Astrocyte (in vitro differentiated cells and primary cell): Measurements from ENCODE around the gene IFT80. TPM values are rescaled to one million over a fixed set of nuclear protein-coding genes. Genes with fewer than 3 reads are reported as not detected.

ENCODE experiments used
- DNase-seq: peaks from one replicate; pipeline ENCODE4 v3.0.0-alpha.2; 2010; ENCODE audit warnings: low read depth
- FAIRE-seq: peaks from 2 replicates; lab custom pipeline; 2011; peaks lifted over from hg19 to GRCh38; lab: Jason Lieb, UNC
- H2AFZ ChIP-seq: 2 replicates; pipeline ENCODE4 v1.6.0; 2012; ENCODE audit warnings: low read depth, low read length, inconsistent platforms
- H3K27ac ChIP-seq: 2 replicates; pipeline ENCODE4 v1.5.1; 2011; ENCODE audit warnings: low read depth, low read length, inconsistent platforms
- H3K27me3 ChIP-seq: 2 replicates; pipeline ENCODE4 v1.6.0; 2011; ENCODE audit warnings: low read length, inconsistent platforms; ENCODE audit not compliant: insufficient read depth
- H3K36me3 ChIP-seq: 2 replicates; pipeline ENCODE4 v1.5.1; 2011; ENCODE audit warnings: low read length, inconsistent platforms; ENCODE audit not compliant: insufficient read depth
- H3K4me1 ChIP-seq: 2 replicates; pipeline ENCODE4 v1.5.1; 2011; ENCODE audit warnings: low read length, inconsistent platforms; ENCODE audit not compliant: insufficient read depth
- H3K4me2 ChIP-seq: 2 replicates; pipeline ENCODE4 v1.6.0; 2012; ENCODE audit warnings: low read length, inconsistent platforms
- H3K4me3 ChIP-seq: 2 replicates; pipeline ENCODE4 v1.5.1; 2011; ENCODE audit warnings: low read depth, mild to moderate bottlenecking, low read length, inconsistent platforms; ENCODE audit not compliant: insufficient read depth
- H3K79me2 ChIP-seq: 2 replicates; pipeline ENCODE4 v1.6.0; 2012; ENCODE audit warnings: mild to moderate bottlenecking, low read length, inconsistent platforms; ENCODE audit not compliant: insufficient read depth
- H3K9ac ChIP-seq: 2 replicates; pipeline ENCODE4 v1.6.0; 2012; ENCODE audit warnings: mild to moderate bottlenecking, low read length, inconsistent platforms
- H3K9me3 ChIP-seq: 2 replicates; pipeline ENCODE4 v1.5.1; 2012; ENCODE audit warnings: low read depth, mild to moderate bottlenecking, low read length, inconsistent platforms; ENCODE audit not compliant: insufficient read depth
- H4K20me1 ChIP-seq: 2 replicates; pipeline ENCODE4 v1.6.0; 2012; ENCODE audit warnings: low read length, inconsistent platforms; ENCODE audit not compliant: insufficient read depth
- H3K27ac Mint-ChIP-seq: one replicate; pipeline ENCODE4 v1.8.0; 2021; ENCODE audit warnings: mild to moderate bottlenecking, mixed read lengths; ENCODE audit not compliant: unreplicated experiment
- H3K27me3 Mint-ChIP-seq: one replicate; pipeline ENCODE4 v1.8.0; 2021; ENCODE audit warnings: low read depth, mixed read lengths; ENCODE audit not compliant: unreplicated experiment
- H3K36me3 Mint-ChIP-seq: one replicate; pipeline ENCODE4 v1.8.0; 2021; ENCODE audit warnings: low read depth, mixed read lengths; ENCODE audit not compliant: unreplicated experiment
- H3K4me1 Mint-ChIP-seq: one replicate; pipeline ENCODE4 v1.8.0; 2021; ENCODE audit warnings: low read depth, mixed read lengths; ENCODE audit not compliant: unreplicated experiment
- H3K4me3 Mint-ChIP-seq: one replicate; pipeline ENCODE4 v1.8.0; 2021; ENCODE audit warnings: mild to moderate bottlenecking, moderate library complexity, mixed read lengths; ENCODE audit not compliant: unreplicated experiment
- H3K9me3 Mint-ChIP-seq: one replicate; pipeline ENCODE4 v1.8.0; 2021; ENCODE audit warnings: mild to moderate bottlenecking, mixed read lengths; ENCODE audit not compliant: unreplicated experiment
- CTCF ChIP-seq: IDR thresholded peaks from 2 replicates; pipeline ENCODE4 v1.5.1; 2011; ENCODE audit warnings: low read depth, mild to moderate bottlenecking, inconsistent platforms, low read length, moderate library complexity; ENCODE audit not compliant: insufficient read depth
- EZH2 ChIP-seq: IDR thresholded peaks from 2 replicates; pipeline ENCODE4 v1.6.1; 2012; ENCODE audit warnings: mild to moderate bottlenecking, low read length, inconsistent platforms; ENCODE audit not compliant: insufficient read depth
- total RNA-seq: library from RNA; stranded (reverse); gene quantifications from 2 replicates; pipeline ENCODE4 v1.2.1, GENCODE V29; 2021

Gene IFT80
- total RNA-seq, 1 donor from 2014 or later, result 27.3 TPM

GRCh38 chr3:160394009-160394392 is 5.0 kb downstream of the IFT80 start:
- Mint-ChIP-seq H3K27ac (no peak overlapping the region), H3K27me3 (no peaks in the 10 kb centered on the region), H3K9me3 (no peaks in the 10 kb centered on the region), H3K4me1 (peaks cover 5% of the 10 kb centered on the region), H3K4me3 (no peak overlapping the region), H3K36me3 (peaks cover 3% of the 10 kb centered on the region)
- H3K79me2 ChIP-seq, result peaks cover 63% of the 10 kb centered on the region
- no peak overlapping the region for H3K4me2 ChIP-seq
- DNase-seq, result no peak
- peaks cover 13% of the 10 kb centered on the region for H3K4me1 ChIP-seq
- no peak for TF ChIP-seq EZH2
- no peak for TF ChIP-seq CTCF
- no peak overlapping the region for H2AFZ ChIP-seq
- H4K20me1 ChIP-seq, result no peaks in the 10 kb centered on the region
- H3K4me3 ChIP-seq, result no peak overlapping the region
- no peak overlapping the region for H3K9ac ChIP-seq
- H3K27me3 ChIP-seq, result no peaks in the 10 kb centered on the region
- H3K27ac ChIP-seq, result no peak overlapping the region
- FAIRE-seq, result no peak
- H3K9me3 ChIP-seq, result no peaks in the 10 kb centered on the region
- no peaks in the 10 kb centered on the region for H3K36me3 ChIP-seq

GRCh38 chr3:160393346-160394008 is 5.5 kb downstream of the IFT80 start:
- H3K9me3 Mint-ChIP-seq, result no peaks in the 10 kb centered on the region
- H3K4me1 Mint-ChIP-seq, result peaks cover 5% of the 10 kb centered on the region
- peaks cover 3% of the 10 kb centered on the region for H3K36me3 Mint-ChIP-seq
- H3K27ac Mint-ChIP-seq, result no peak overlapping the region
- Histone ChIP-seq H4K20me1 (no peaks in the 10 kb centered on the region), H3K4me3 (no peak overlapping the region), H3K9me3 (no peaks in the 10 kb centered on the region), H3K27me3 (no peaks in the 10 kb centered on the region), H3K4me2 (no peak overlapping the region), H3K9ac (no peak overlapping the region), H3K4me1 (peaks cover 11% of the 10 kb centered on the region), H3K36me3 (no peaks in the 10 kb centered on the region), H3K79me2 (peaks cover 58% of the 10 kb centered on the region), H3K27ac (no peak overlapping the region), H2AFZ (no peak overlapping the region)
- no peak for DNase-seq
- TF ChIP-seq CTCF (no peak), EZH2 (no peak)
- no peak overlapping the region for H3K4me3 Mint-ChIP-seq
- FAIRE-seq, result no peak
- no peaks in the 10 kb centered on the region for H3K27me3 Mint-ChIP-seq

- no peak overlapping the region for H3K27ac Mint-ChIP-seq
- H3K27me3 ChIP-seq, result no peaks in the 10 kb centered on the region
- TF ChIP-seq EZH2 (no peak), CTCF (no peak)
- no peak overlapping the region for H2AFZ ChIP-seq
- no peak overlapping the region for H3K9ac ChIP-seq
- FAIRE-seq, result no peak
- H4K20me1 ChIP-seq, result no peaks in the 10 kb centered on the region
- H3K9me3 ChIP-seq, result no peaks in the 10 kb centered on the region
- no peak for DNase-seq
- H3K4me3 ChIP-seq, result no peak overlapping the region
- H3K27ac ChIP-seq, result no peak overlapping the region
- H3K27me3 Mint-ChIP-seq, result no peaks in the 10 kb centered on the region
- no peaks in the 10 kb centered on the region for H3K9me3 Mint-ChIP-seq
- peaks cover 5% of the 10 kb centered on the region for H3K4me1 Mint-ChIP-seq
- H3K4me1 ChIP-seq, result peaks cover 9% of the 10 kb centered on the region
- no peaks in the 10 kb centered on the region for H3K36me3 ChIP-seq
- peaks cover 3% of the 10 kb centered on the region for H3K36me3 Mint-ChIP-seq
- H3K4me3 Mint-ChIP-seq, result no peak overlapping the region
- peaks cover 53% of the 10 kb centered on the region for H3K79me2 ChIP-seq
- H3K4me2 ChIP-seq, result no peak overlapping the region
Measured at GRCh38 chr3:160392798-160393197, 6.2 kb downstream of the IFT80 start.
